ENCODE data around the gene INF2. TPM values are rescaled to one million over a fixed set of nuclear protein-coding genes. Genes with fewer than 3 reads are reported as not detected.

Gene INF2
- total and polyA plus RNA-seq, 9 of the 15 experiments (the other 6 are each of a cell fraction or from before 2014, with no cell fraction given) = 0.56 to 31.3 (median 7.8) TPM

DNA sequence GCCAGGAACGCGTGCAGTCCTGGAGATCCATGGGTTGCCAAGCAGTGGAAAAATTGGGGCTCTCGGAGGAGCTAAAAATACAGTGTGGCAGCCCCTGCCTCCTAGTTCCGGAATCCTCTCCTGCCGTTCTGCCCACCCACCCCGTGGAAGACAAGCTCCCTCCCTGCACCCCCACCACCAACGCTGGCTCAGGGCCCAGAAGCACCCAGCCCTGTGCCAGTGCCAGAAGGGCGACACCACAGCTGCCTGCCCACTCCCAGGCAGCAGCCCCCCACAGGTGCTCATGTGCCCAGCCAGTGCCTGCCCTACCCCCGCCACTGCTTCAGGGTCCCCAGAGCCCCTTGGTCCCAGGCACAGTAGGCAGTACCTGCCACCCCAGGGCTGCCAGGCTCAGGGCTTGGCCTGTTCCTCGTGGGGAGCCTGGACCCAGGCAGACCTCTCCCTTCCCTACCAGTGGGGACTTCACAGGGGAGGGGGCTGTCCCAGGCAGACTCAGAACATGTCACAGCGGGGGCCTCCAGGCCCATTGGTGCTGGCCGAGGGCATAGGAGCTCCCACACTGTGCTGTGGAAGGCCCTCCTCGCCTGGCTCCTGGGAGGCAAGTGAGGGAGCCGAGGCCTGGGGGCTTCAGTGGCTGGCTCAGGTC, 7.4 kb downstream of the INF2 start (continued):
- TF ChIP-seq, protein P1, sequence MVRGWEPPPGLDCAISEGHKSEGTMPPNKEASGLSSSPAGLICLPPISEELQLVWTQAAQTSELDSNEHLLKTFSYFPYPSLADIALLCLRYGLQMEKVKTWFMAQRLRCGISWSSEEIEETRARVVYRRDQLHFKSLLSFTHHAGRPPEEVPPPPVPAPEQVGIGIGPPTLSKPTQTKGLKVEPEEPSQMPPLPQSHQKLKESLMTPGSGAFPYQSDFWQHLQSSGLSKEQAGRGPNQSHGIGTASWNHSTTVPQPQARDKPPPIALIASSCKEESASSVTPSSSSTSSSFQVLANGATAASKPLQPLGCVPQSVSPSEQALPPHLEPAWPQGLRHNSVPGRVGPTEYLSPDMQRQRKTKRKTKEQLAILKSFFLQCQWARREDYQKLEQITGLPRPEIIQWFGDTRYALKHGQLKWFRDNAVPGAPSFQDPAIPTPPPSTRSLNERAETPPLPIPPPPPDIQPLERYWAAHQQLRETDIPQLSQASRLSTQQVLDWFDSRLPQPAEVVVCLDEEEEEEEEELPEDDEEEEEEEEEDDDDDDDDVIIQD (CRISPR knock-in tag; IDR thresholded peaks at IDR 0.05) = no peak
- TF ChIP-seq TOE1 (IDR thresholded peaks at IDR 0.05; ENCODE audit: borderline replicate concordance) = no peak
- no peak for TF ChIP-seq TOE1 (CRISPR knock-in tag; IDR thresholded peaks at IDR 0.05; ENCODE audit: borderline replicate concordance, low read depth)
- TF ChIP-seq HMG20A (CRISPR knock-in tag; conservative IDR thresholded peaks at IDR 0.05) = no peak
- TF ChIP-seq KAT2B (IDR thresholded peaks at IDR 0.05; ENCODE audit: low read depth, low read length) = no peak
- TF ChIP-seq BRF2 (IDR thresholded peaks at IDR 0.05; ENCODE audit: borderline replicate concordance, insufficient read depth, insufficient read length) = no peak
- no peak for TF ChIP-seq THRB (CRISPR knock-in tag; conservative IDR thresholded peaks at IDR 0.05)
- TF ChIP-seq ID3 (CRISPR knock-in tag; IDR thresholded peaks at IDR 0.05) = no peak
- TF ChIP-seq ID3 (tag; IDR thresholded peaks at IDR 0.05) = no peak
- TF ChIP-seq ZBTB40 (IDR thresholded peaks at IDR 0.05) = no peak
- TF ChIP-seq ZBTB40 (CRISPR knock-in tag; IDR thresholded peaks at IDR 0.05) = no peak
- TF ChIP-seq TBP (optimal IDR thresholded peaks at IDR 0.05; ENCODE audit: low read depth, low read length) = no peak

All from K562 (cell line).